ENCODE results near the gene CACNA1G. TPM values are rescaled to one million over a fixed set of nuclear protein-coding genes. Genes with fewer than 3 reads are reported as not detected.

CACNA1G gene
- total RNA-seq: 0.07 TPM in 1 of 2 replicates, not detected in the other

GRCh38 chr17:50560185-50560824, at the start of gene CACNA1G:
Gene CACNA1G, plus strand, starts transcription at chr17:50560715. Its CDS starts 745 bp downstream, at chr17:50561460.
- peak; percentile 29 for DNase-seq (ENCODE audit: low read depth)
- TF ChIP-seq CTCF (IDR thresholded peaks at IDR 0.05; ENCODE audit: insufficient read depth, low read length, poor library complexity, severe bottlenecking): no peak
- Histone ChIP-seq H3K27me3 (ENCODE audit: control insufficient read depth, insufficient read depth, low read length) (peaks cover 75% of the 10 kb centered on the region), H3K36me3 (ENCODE audit: control insufficient read depth, insufficient read depth, low read length) (no peaks in the 10 kb centered on the region), H3K4me3 (ENCODE audit: low read depth, low read length) (peak within 1 kb of the TSS; percentile 13)

GRCh38 chr17:50511058-50511457, 49.5 kb upstream of the CACNA1G start:
- no peak for TF ChIP-seq CTCF (IDR thresholded peaks at IDR 0.05; ENCODE audit: insufficient read depth, low read length, poor library complexity, severe bottlenecking)
- Histone ChIP-seq H3K27me3 (ENCODE audit: control insufficient read depth, insufficient read depth, low read length) (no peaks in the 10 kb centered on the region), H3K4me3 (ENCODE audit: low read depth, low read length) (no peak overlapping the region), H3K36me3 (ENCODE audit: control insufficient read depth, insufficient read depth, low read length) (no peaks in the 10 kb centered on the region)
- DNase-seq (ENCODE audit: low read depth): no peak

- TF ChIP-seq CTCF (IDR thresholded peaks at IDR 0.05; ENCODE audit: insufficient read depth, low read length, poor library complexity, severe bottlenecking): no peak
- H3K27me3 ChIP-seq (ENCODE audit: control insufficient read depth, insufficient read depth, low read length): no peaks in the 10 kb centered on the region
- DNase-seq (ENCODE audit: low read depth): no peak
- no peaks in the 10 kb centered on the region for H3K36me3 ChIP-seq (ENCODE audit: control insufficient read depth, insufficient read depth, low read length)
- H3K4me3 ChIP-seq (ENCODE audit: low read depth, low read length): no peak overlapping the region
Observed at GRCh38 chr17:50513495-50513894, 47.0 kb upstream of the CACNA1G start.

- Histone ChIP-seq H3K4me3 (ENCODE audit: low read depth, low read length) (no peak overlapping the region), H3K36me3 (ENCODE audit: control insufficient read depth, insufficient read depth, low read length) (no peaks in the 10 kb centered on the region), H3K27me3 (ENCODE audit: control insufficient read depth, insufficient read depth, low read length) (no peaks in the 10 kb centered on the region)
- DNase-seq (ENCODE audit: low read depth): no peak
- TF ChIP-seq CTCF (IDR thresholded peaks at IDR 0.05; ENCODE audit: insufficient read depth, low read length, poor library complexity, severe bottlenecking): no peak
Observed at GRCh38 chr17:50514388-50514787, 46.1 kb upstream of the CACNA1G start.

GRCh38 chr17:50514936-50515702, 45.4 kb upstream of the CACNA1G start:
- DNase-seq (ENCODE audit: low read depth): no peak
- Histone ChIP-seq H3K27me3 (ENCODE audit: control insufficient read depth, insufficient read depth, low read length) (no peaks in the 10 kb centered on the region), H3K36me3 (ENCODE audit: control insufficient read depth, insufficient read depth, low read length) (no peaks in the 10 kb centered on the region), H3K4me3 (ENCODE audit: low read depth, low read length) (no peak overlapping the region)
- no peak for TF ChIP-seq CTCF (IDR thresholded peaks at IDR 0.05; ENCODE audit: insufficient read depth, low read length, poor library complexity, severe bottlenecking)
